HepG2 (cell line): ENCODE measurements around the gene UNC93A. TPM values are rescaled to one million over a fixed set of nuclear protein-coding genes. Genes with fewer than 3 reads are reported as not detected.
A peak's percentile ranks its signal among the peaks of the same experiment; 100 is the strongest.

Experiments
- GLI4 ChIP-seq: sonication (generic); formaldehyde crosslinking; IDR thresholded peaks from 2 replicates; pipeline ENCODE4 v1.5.1; 2020; ENCODE audit warnings: missing genetic modification reagents, mild to moderate bottlenecking, moderate library complexity, borderline replicate concordance
- IRF2 ChIP-seq: IDR thresholded peaks from 2 replicates; pipeline ENCODE4 v1.6.1; 2018; ENCODE audit warnings: missing genetic modification reagents, missing compliant biosample characterization
- NFYB ChIP-seq: sonication (generic); formaldehyde crosslinking; IDR thresholded peaks from 2 replicates; pipeline ENCODE4 v1.4.0; 2020; ENCODE audit warnings: missing genetic modification reagents
- SRY ChIP-seq: sonication (generic); formaldehyde crosslinking; IDR thresholded peaks from 2 replicates; pipeline ENCODE4 v1.8.0; 2022; ENCODE audit warnings: mild to moderate bottlenecking, missing genetic modification reagents
- TOPORS ChIP-seq: sonication (generic); formaldehyde crosslinking; IDR thresholded peaks from 2 replicates; pipeline ENCODE4 v1.8.0; 2023; ENCODE audit warnings: mild to moderate bottlenecking, missing genetic modification reagents
- ZBTB20 ChIP-seq: sonication (generic); formaldehyde crosslinking; IDR thresholded peaks from 2 replicates; pipeline ENCODE4 v1.8.1; 2023; ENCODE audit warnings: missing genetic modification reagents, low read depth, mild to moderate bottlenecking, borderline replicate concordance
- ZKSCAN1 ChIP-seq: fragments of 150-350 bp; IDR thresholded peaks from 2 replicates; pipeline ENCODE4 v1.6.1; 2014; ENCODE audit warnings: low read length
- ZNF296 ChIP-seq: sonication (generic); formaldehyde crosslinking; conservative IDR thresholded peaks from 2 replicates; pipeline ENCODE4 v1.5.0; 2020; ENCODE audit warnings: mild to moderate bottlenecking, missing genetic modification reagents
- ZNF546 ChIP-seq: sonication (generic); formaldehyde crosslinking; conservative IDR thresholded peaks from 2 replicates; pipeline ENCODE4 v1.8.1; 2023; ENCODE audit warnings: mild to moderate bottlenecking, missing genetic modification reagents
- ZNF607 ChIP-seq: sonication (generic); formaldehyde crosslinking; IDR thresholded peaks from 2 replicates; pipeline ENCODE4 v1.5.1; 2020; ENCODE audit warnings: missing genetic modification reagents, mild to moderate bottlenecking, borderline replicate concordance
- ZNF616 ChIP-seq: sonication (generic); formaldehyde crosslinking; IDR thresholded peaks from 2 replicates; pipeline ENCODE4 v1.5.0; 2020; ENCODE audit warnings: low read depth, mild to moderate bottlenecking, missing genetic modification reagents
- ZNF629 ChIP-seq: sonication (generic); formaldehyde crosslinking; conservative IDR thresholded peaks from 2 replicates; pipeline ENCODE4 v1.5.0; 2020; ENCODE audit warnings: missing genetic modification reagents
- polyA plus RNA-seq, 8 experiments: library from polyadenylated mRNA; depleted of rRNA in 3 of 8; stranded (reverse) in 7 of 8; unstranded in 1 of 8; fragments of >200 nt; fragmentation: Illumina TruSeq in 4 of 8; extraction: Trizol in 4 of 8; gene quantifications; 2 replicates each; pipeline versions ENCODE4 v1.2.1 to v1.2.3, GENCODE V29; 2011 to 2016; ENCODE audit warnings: low read depth in 4 of 8, missing spikeins in 1 of 8, mixed read lengths in 1 of 8; ENCODE audit not compliant: insufficient read depth in 1 of 8
- total RNA-seq, 5 experiments: library from RNA; depleted of rRNA; stranded (reverse); fragments of >200 nt; fragmentation: Illumina TruSeq; extraction: Trizol; gene quantifications; 2 replicates each; pipeline ENCODE4 v1.2.3, GENCODE V29; 2016; ENCODE audit warnings: low read depth in 1 of 5
- TF ChIP-seq, protein P1 (sequence below): sonication (generic); formaldehyde crosslinking; conservative IDR thresholded peaks from 2 replicates; pipeline ENCODE4 v1.8.1; 2023; ENCODE audit warnings: missing genetic modification reagents
- TF ChIP-seq, protein P2 (sequence below), 2 experiments: sonication (generic) in 1 of 2; formaldehyde crosslinking in 1 of 2; IDR thresholded peaks; 2 replicates each; pipeline versions ENCODE4 v1.5.1 to v1.6.1; 2011 to 2020; ENCODE audit warnings: borderline replicate concordance in 1 of 2, low read depth in 1 of 2, low read length in 1 of 2, mild to moderate bottlenecking in 1 of 2, missing genetic modification reagents in 1 of 2, moderate library complexity in 1 of 2
- TF ChIP-seq, protein P3 (sequence below): sonication (generic); formaldehyde crosslinking; IDR thresholded peaks from 2 replicates; pipeline ENCODE4 v1.4.0; 2020; ENCODE audit warnings: mild to moderate bottlenecking, missing genetic modification reagents
- TF ChIP-seq, protein P4 (sequence below): sonication (generic); formaldehyde crosslinking; IDR thresholded peaks from 2 replicates; pipeline ENCODE4 v1.5.0; 2020; ENCODE audit warnings: missing genetic modification reagents
- TF ChIP-seq, protein P5 (sequence below): sonication (generic); formaldehyde crosslinking; IDR thresholded peaks from 2 replicates; pipeline ENCODE4 v1.5.0; 2020; ENCODE audit warnings: missing genetic modification reagents

Gene UNC93A
- total and polyA plus RNA-seq, 2 of the 13 experiments (the other 11 are each of a cell fraction or from before 2014, with no cell fraction given), result 11.0 to 42.7 TPM

DNA sequence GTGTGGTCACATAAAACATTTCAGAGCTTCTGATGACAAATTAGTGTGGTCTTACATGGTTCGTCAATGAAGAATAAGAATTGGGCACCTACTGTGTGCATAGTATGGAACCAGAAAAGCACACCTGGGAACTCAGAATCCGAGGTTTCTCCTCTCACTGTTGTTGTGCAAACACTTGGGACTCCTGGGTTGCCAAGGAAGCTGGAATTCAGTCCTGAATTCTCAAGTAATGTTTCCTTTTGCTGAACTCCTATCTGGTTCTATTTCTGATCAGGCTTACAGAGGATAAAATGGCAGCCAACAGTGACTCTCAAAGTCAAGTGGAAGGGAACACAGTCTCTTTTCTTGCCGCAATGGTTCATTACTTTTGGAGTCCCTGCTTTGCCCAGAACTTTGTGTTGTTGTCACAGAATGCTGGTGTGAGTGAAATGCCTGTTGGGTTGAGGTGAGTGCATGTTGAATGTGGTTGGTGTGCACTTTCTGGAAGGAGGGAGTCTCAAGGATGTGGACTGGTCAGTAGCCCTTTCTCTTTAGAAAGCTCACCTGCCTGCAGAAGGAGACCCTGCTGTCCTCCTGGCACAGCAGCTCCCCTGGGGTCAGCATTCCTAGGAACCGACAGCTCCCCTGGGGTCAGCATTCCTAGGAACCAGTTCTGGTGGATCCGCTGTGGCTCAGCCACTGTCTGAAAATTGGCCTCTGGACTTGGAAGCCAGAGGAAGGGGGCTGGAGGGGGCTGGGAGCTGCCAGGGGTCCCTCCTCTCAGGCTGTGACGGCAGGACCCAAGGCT, 1.4 kb downstream of the UNC93A start (continued):
- TF ChIP-seq, protein P1, sequence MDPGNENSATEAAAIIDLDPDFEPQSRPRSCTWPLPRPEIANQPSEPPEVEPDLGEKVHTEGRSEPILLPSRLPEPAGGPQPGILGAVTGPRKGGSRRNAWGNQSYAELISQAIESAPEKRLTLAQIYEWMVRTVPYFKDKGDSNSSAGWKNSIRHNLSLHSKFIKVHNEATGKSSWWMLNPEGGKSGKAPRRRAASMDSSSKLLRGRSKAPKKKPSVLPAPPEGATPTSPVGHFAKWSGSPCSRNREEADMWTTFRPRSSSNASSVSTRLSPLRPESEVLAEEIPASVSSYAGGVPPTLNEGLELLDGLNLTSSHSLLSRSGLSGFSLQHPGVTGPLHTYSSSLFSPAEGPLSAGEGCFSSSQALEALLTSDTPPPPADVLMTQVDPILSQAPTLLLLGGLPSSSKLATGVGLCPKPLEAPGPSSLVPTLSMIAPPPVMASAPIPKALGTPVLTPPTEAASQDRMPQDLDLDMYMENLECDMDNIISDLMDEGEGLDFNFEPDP (CRISPR knock-in tag), result 0 out of 2 replicates have a peak, but pooled peaks have one; percentile 90
- TF ChIP-seq, protein P2, sequence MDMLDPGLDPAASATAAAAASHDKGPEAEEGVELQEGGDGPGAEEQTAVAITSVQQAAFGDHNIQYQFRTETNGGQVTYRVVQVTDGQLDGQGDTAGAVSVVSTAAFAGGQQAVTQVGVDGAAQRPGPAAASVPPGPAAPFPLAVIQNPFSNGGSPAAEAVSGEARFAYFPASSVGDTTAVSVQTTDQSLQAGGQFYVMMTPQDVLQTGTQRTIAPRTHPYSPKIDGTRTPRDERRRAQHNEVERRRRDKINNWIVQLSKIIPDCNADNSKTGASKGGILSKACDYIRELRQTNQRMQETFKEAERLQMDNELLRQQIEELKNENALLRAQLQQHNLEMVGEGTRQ (IDR thresholded peaks at IDR 0.05; ENCODE audit: low read depth, low read length), result peak; percentile 2; the same call in 1 of the 2 replicates
- TF ChIP-seq, protein P2 (CRISPR knock-in tag; IDR thresholded peaks at IDR 0.05; ENCODE audit: borderline replicate concordance), result no peak
- TF ChIP-seq ZNF616 (CRISPR knock-in tag) (0 out of 2 replicates have a peak, but pooled peaks have one; percentile 18), SRY (CRISPR knock-in tag) (peak; percentile 58; the same call in 1 of the 2 replicates), ZNF607 (peak; percentile 60; the same call in 1 of the 2 replicates), TOPORS (CRISPR knock-in tag) (0 out of 2 replicates have a peak, but pooled peaks have one; percentile 22), ZNF629 (CRISPR knock-in tag) (no peak), ZNF296 (CRISPR knock-in tag) (0 out of 2 replicates have a peak, but pooled peaks have one; percentile 17), ZNF546 (CRISPR knock-in tag) (peak; percentile 66; the same call in 1 of the 2 replicates), ZBTB20 (0 out of 2 replicates have a peak, but pooled peaks have one; percentile 48), IRF2 (CRISPR knock-in tag) (0 out of 2 replicates have a peak, but pooled peaks have one; percentile 30), GLI4 (CRISPR knock-in tag) (0 out of 2 replicates have a peak, but pooled peaks have one; percentile 35), NFYB (no peak), ZKSCAN1 (peak; percentile 48)
- TF ChIP-seq, protein P3, sequence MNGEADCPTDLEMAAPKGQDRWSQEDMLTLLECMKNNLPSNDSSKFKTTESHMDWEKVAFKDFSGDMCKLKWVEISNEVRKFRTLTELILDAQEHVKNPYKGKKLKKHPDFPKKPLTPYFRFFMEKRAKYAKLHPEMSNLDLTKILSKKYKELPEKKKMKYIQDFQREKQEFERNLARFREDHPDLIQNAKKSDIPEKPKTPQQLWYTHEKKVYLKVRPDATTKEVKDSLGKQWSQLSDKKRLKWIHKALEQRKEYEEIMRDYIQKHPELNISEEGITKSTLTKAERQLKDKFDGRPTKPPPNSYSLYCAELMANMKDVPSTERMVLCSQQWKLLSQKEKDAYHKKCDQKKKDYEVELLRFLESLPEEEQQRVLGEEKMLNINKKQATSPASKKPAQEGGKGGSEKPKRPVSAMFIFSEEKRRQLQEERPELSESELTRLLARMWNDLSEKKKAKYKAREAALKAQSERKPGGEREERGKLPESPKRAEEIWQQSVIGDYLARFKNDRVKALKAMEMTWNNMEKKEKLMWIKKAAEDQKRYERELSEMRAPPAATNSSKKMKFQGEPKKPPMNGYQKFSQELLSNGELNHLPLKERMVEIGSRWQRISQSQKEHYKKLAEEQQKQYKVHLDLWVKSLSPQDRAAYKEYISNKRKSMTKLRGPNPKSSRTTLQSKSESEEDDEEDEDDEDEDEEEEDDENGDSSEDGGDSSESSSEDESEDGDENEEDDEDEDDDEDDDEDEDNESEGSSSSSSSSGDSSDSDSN, result 0 out of 2 replicates have a peak, but pooled peaks have one; percentile 3
- TF ChIP-seq, protein P4, sequence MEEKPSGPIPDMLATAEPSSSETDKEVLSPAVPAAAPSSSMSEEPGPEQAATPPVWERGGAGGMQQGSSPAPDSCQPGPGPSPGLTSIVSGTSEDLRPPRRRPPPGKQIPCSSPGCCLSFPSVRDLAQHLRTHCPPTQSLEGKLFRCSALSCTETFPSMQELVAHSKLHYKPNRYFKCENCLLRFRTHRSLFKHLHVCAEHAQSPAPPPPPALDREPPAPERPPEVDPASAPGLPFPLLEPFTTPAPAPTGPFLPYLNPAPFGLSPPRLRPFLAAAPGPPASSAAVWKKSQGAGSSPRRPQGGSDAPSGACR, result peak; percentile 67; the same call in 1 of the 2 replicates
- TF ChIP-seq, protein P5, sequence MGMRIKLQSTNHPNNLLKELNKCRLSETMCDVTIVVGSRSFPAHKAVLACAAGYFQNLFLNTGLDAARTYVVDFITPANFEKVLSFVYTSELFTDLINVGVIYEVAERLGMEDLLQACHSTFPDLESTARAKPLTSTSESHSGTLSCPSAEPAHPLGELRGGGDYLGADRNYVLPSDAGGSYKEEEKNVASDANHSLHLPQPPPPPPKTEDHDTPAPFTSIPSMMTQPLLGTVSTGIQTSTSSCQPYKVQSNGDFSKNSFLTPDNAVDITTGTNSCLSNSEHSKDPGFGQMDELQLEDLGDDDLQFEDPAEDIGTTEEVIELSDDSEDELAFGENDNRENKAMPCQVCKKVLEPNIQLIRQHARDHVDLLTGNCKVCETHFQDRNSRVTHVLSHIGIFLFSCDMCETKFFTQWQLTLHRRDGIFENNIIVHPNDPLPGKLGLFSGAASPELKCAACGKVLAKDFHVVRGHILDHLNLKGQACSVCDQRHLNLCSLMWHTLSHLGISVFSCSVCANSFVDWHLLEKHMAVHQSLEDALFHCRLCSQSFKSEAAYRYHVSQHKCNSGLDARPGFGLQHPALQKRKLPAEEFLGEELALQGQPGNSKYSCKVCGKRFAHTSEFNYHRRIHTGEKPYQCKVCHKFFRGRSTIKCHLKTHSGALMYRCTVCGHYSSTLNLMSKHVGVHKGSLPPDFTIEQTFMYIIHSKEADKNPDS (CRISPR knock-in tag), result peak; percentile 44; the same call in 1 of the 2 replicates
